SK-N-SH (cell line): ENCODE results near the gene CYFIP1. TPM values are rescaled to one million over a fixed set of nuclear protein-coding genes. Genes with fewer than 3 reads are reported as not detected.

Experiments
- CTCF ChIA-PET: fragments of 300-600, 350-600 bp; formaldehyde crosslinking; extraction: SDS; loops from one replicate; lab custom pipeline; 2021; lab: Yijun Ruan, JAX
- POLR2A ChIA-PET: fragments of 350-600 bp; sonication (Branson Sonifier 250); formaldehyde crosslinking; extraction: SDS; loops from one replicate; lab custom pipeline; 2020; ENCODE audit warnings: antibody characterized with exemption, inconsistent platforms; lab: Yijun Ruan, JAX
- DNase-seq: peaks from one replicate; pipeline ENCODE4 v3.0.0; 2012
- H2AFZ ChIP-seq: fragments of 200-600 bp; sonication (generic); 2 replicates; pipeline ENCODE4 v1.8.1; 2016; ENCODE audit warnings: antibody characterized with exemption, mild to moderate bottlenecking, low read depth
- H3F3A ChIP-seq: fragments of 200-600 bp; sonication (generic); replicated peaks from 2 replicates; pipeline ENCODE3; 2016; ENCODE audit warnings: antibody characterized with exemption, mild to moderate bottlenecking; ENCODE audit not compliant: insufficient read depth
- H3K27ac ChIP-seq, 2 experiments: fragments of 200-500 bp in 1 of 2; fragments of 200-600 bp in 1 of 2; sonication (Bioruptor generic) in 1 of 2; sonication (generic), shearing (Covaris generic) in 1 of 2; 2 replicates each; pipeline versions ENCODE4 v1.5.1 to v1.6.1; 2014 to 2016; ENCODE audit warnings: low read depth in 2 of 2, inconsistent platforms in 1 of 2, low read length in 1 of 2, mild to moderate bottlenecking in 1 of 2, mixed read lengths in 1 of 2
- H3K27me3 ChIP-seq: fragments of 200-600 bp; sonication (generic), shearing (Covaris generic); 2 replicates; pipeline ENCODE4 v1.6.1; 2016; ENCODE audit warnings: mixed run types; ENCODE audit not compliant: insufficient read depth
- H3K36me3 ChIP-seq, 2 experiments: fragments of 200-500 bp in 1 of 2; fragments of 200-600 bp in 1 of 2; sonication (Bioruptor generic) in 1 of 2; sonication (generic) in 1 of 2; replicated peaks in 1 of 2; 2 replicates each; pipeline versions ENCODE3 to v1.5.1; 2014 to 2016; ENCODE audit warnings: low read length in 1 of 2, mild to moderate bottlenecking in 1 of 2; ENCODE audit not compliant: insufficient read depth in 2 of 2, control insufficient read depth in 1 of 2
- H3K4me1 ChIP-seq, 2 experiments: fragments of 200-500 bp in 1 of 2; fragments of 200-600 bp in 1 of 2; sonication (Bioruptor generic) in 1 of 2; sonication (generic), shearing (Covaris generic) in 1 of 2; 2 replicates each; pipeline versions ENCODE4 v1.5.1 to v1.6.1; 2014 to 2016; ENCODE audit warnings: low read depth in 1 of 2, low read length in 1 of 2, mixed run types in 1 of 2; ENCODE audit not compliant: insufficient read depth in 2 of 2, control insufficient read depth in 1 of 2
- H3K4me2 ChIP-seq: fragments of 200-600 bp; sonication (generic), shearing (Covaris generic); 2 replicates; pipeline ENCODE4 v1.6.1; 2017; ENCODE audit warnings: mixed run types
- H3K4me3 ChIP-seq, 2 experiments: fragments of 200-500 bp in 1 of 2; fragments of 200-600 bp in 1 of 2; sonication (Bioruptor generic) in 1 of 2; sonication (generic), shearing (Covaris generic) in 1 of 2; 2 replicates each; pipeline versions ENCODE4 v1.5.1 to v1.8.1; 2014 to 2016; ENCODE audit warnings: low read depth in 2 of 2, inconsistent platforms in 1 of 2, low read length in 1 of 2, mild to moderate bottlenecking in 1 of 2, mixed read lengths in 1 of 2, moderate library complexity in 1 of 2
- H3K79me2 ChIP-seq: fragments of 200-600 bp; sonication (generic); 2 replicates; pipeline ENCODE4 v1.8.1; 2017; ENCODE audit warnings: mild to moderate bottlenecking; ENCODE audit not compliant: insufficient read depth
- H3K9ac ChIP-seq: fragments of 200-600 bp; sonication (generic); 2 replicates; pipeline ENCODE4 v1.6.1; 2017; ENCODE audit warnings: mixed run types
- H3K9me2 ChIP-seq: fragments of 200-600 bp; sonication (generic); 2 replicates; pipeline ENCODE4 v1.6.1; 2017; ENCODE audit warnings: mixed run types
- H3K9me3 ChIP-seq: fragments of 200-600 bp; sonication (generic); 2 replicates; pipeline ENCODE4 v1.6.1; 2017; ENCODE audit warnings: mixed run types, mild to moderate bottlenecking, moderate library complexity
- H4K20me1 ChIP-seq: fragments of 200-600 bp; sonication (generic); 2 replicates; pipeline ENCODE4 v1.6.1; 2017; ENCODE audit warnings: mild to moderate bottlenecking, mixed run types; ENCODE audit not compliant: insufficient read depth
- CHD2 ChIP-seq: fragments of 150-350 bp; IDR thresholded peaks from 2 replicates; pipeline ENCODE4 v1.6.1; 2018; ENCODE audit warnings: low read length; ENCODE audit not compliant: partially characterized antibody
- FOSL2 ChIP-seq: IDR thresholded peaks from 2 replicates; pipeline ENCODE4 v1.4.0; 2012; ENCODE audit warnings: low read depth, mild to moderate bottlenecking, moderate library complexity, borderline replicate concordance
- FOXM1 ChIP-seq: IDR thresholded peaks from 2 replicates; pipeline ENCODE4 v1.4.0; 2012; ENCODE audit warnings: low read depth, mild to moderate bottlenecking
- GATA2 ChIP-seq: sonication (generic); formaldehyde crosslinking; IDR thresholded peaks from 2 replicates; pipeline ENCODE4 v1.5.0; 2020; ENCODE audit warnings: mild to moderate bottlenecking, missing genetic modification reagents
- JUND ChIP-seq: IDR thresholded peaks from 2 replicates; pipeline ENCODE4 v1.4.0; 2012
- MAX ChIP-seq: IDR thresholded peaks from 2 replicates; pipeline ENCODE4 v1.4.0; 2012; ENCODE audit warnings: low read depth
- NFIC ChIP-seq: IDR thresholded peaks from 2 replicates; pipeline ENCODE4 v1.4.0; 2012; ENCODE audit warnings: borderline replicate concordance
- POLR2AphosphoS5 ChIP-seq: IDR thresholded peaks from 2 replicates; pipeline ENCODE4 v1.6.1; 2012; ENCODE audit warnings: low read depth, low read length
- RAD21 ChIP-seq: IDR thresholded peaks from 2 replicates; pipeline ENCODE4 v1.6.1; 2012; ENCODE audit warnings: mild to moderate bottlenecking, low read length
- RCOR1 ChIP-seq: fragments of 150-350 bp; IDR thresholded peaks from 2 replicates; pipeline ENCODE4 v1.6.1; 2017; ENCODE audit warnings: antibody characterized with exemption, low read length
- REST ChIP-seq: IDR thresholded peaks from 2 replicates; pipeline ENCODE4 v1.6.1; 2012; ENCODE audit warnings: mild to moderate bottlenecking, low read depth, low read length, moderate library complexity
- RFX5 ChIP-seq: IDR thresholded peaks from 2 replicates; pipeline ENCODE4 v1.6.1; 2012; ENCODE audit warnings: mild to moderate bottlenecking, improper control_type of control experiment, low read length
- SIN3A ChIP-seq: IDR thresholded peaks from 2 replicates; pipeline ENCODE4 v1.6.1; 2012; ENCODE audit warnings: low read depth, mild to moderate bottlenecking, low read length, moderate library complexity, borderline replicate concordance
- SMC3 ChIP-seq: IDR thresholded peaks from 2 replicates; pipeline ENCODE4 v1.6.1; 2012; ENCODE audit warnings: low read depth, low read length, improper control_type of control experiment
- TCF12 ChIP-seq: IDR thresholded peaks from 2 replicates; pipeline ENCODE4 v1.4.0; 2012
- TEAD4 ChIP-seq: IDR thresholded peaks from 2 replicates; pipeline ENCODE4 v1.4.0; 2012; ENCODE audit warnings: mild to moderate bottlenecking, borderline replicate concordance; ENCODE audit not compliant: insufficient read depth
- USF2 ChIP-seq: fragments of 150-350 bp; IDR thresholded peaks from 2 replicates; pipeline ENCODE4 v1.6.1; 2017; ENCODE audit warnings: antibody characterized with exemption, low read length, low read depth, borderline replicate concordance
- YY1 ChIP-seq: IDR thresholded peaks from 2 replicates; pipeline ENCODE4 v1.4.0; 2012; ENCODE audit warnings: low read depth, mild to moderate bottlenecking
- WGBS: methylation state at CpG from one replicate; pipeline ENCODE4 v1.1.6; 2017; ENCODE audit warnings: low lambda C conversion rate; 5-methylcytosine and 5-hydroxymethylcytosine counted together
- polyA plus RNA-seq, 3 experiments: library from polyadenylated mRNA; depleted of rRNA; stranded (reverse); fragments of >200 nt; gene quantifications; 2 replicates each; pipeline ENCODE4 v1.2.3, GENCODE V29; 2012

The CYFIP1 gene
- polyA plus RNA-seq, 1 of the 3 experiments (the other 2 are of a cell fraction): 53.4 TPM

GRCh38 chr15:22992024-22992326 lies 11.8 kb upstream of the CYFIP1 start:
- TF ChIP-seq USF2: no peak
- no peak for TF ChIP-seq TEAD4
- TF ChIP-seq YY1: no peak
- TF ChIP-seq POLR2AphosphoS5: no peak
- TF ChIP-seq TCF12: no peak
- TF ChIP-seq SMC3: no peak
- TF ChIP-seq MAX: no peak
- TF ChIP-seq CHD2: no peak
- DNase-seq: no peak
- Histone ChIP-seq H3K4me3 (no peak overlapping the region), H3K9ac (no peak overlapping the region), H4K20me1 (no peaks in the 10 kb centered on the region), H3K36me3 (peaks cover 0 to 8% of the 10 kb centered on the region in 2 experiments), H3K4me1 (no peaks in the 10 kb centered on the region), H3K9me3 (no peaks in the 10 kb centered on the region), H3K4me2 (no peak overlapping the region), H3F3A (no peaks in the 10 kb centered on the region), H2AFZ (no peak overlapping the region), H3K79me2 (no peaks in the 10 kb centered on the region), H3K27ac (no peak overlapping the region), H3K27me3 (no peaks in the 10 kb centered on the region), H3K9me2 (no peaks in the 10 kb centered on the region)
- POLR2A ChIA-PET: no interaction called here
- CTCF ChIA-PET: no interaction called here
- 91% methylated on average over 5 of the region's 5 CpGs for WGBS

GRCh38 chr15:22989576-22990477 lies 9.7 kb upstream of the CYFIP1 start:
- no peaks in the 10 kb centered on the region for H3K36me3 ChIP-seq
- no peaks in the 10 kb centered on the region for H4K20me1 ChIP-seq
- POLR2A ChIA-PET: no interaction called here
- 84% methylated on average over 7 of the region's 7 CpGs for WGBS
- H3K4me2 ChIP-seq: no peak overlapping the region
- DNase-seq: no peak
- CTCF ChIA-PET: no interaction called here
- no peak overlapping the region for H3K4me3 ChIP-seq
- H3F3A ChIP-seq: peaks cover 1% of the 10 kb centered on the region
- no peaks in the 10 kb centered on the region for H3K4me1 ChIP-seq
- H3K9ac ChIP-seq: no peak overlapping the region
- H2AFZ ChIP-seq: no peak overlapping the region
- TF ChIP-seq NFIC (no peak), RCOR1 (no peak), RAD21 (no peak), POLR2AphosphoS5 (no peak), RFX5 (no peak), GATA2 (CRISPR knock-in tag) (no peak), SIN3A (no peak), FOXM1 (no peak), FOSL2 (no peak), REST (no peak), JUND (no peak)
- TF ChIP-seq, all 33 proteins: peak for 0
- Histone ChIP-seq H3K27me3 (no peaks in the 10 kb centered on the region), H3K27ac (no peak overlapping the region), H3K9me3 (no peaks in the 10 kb centered on the region), H3K9me2 (no peaks in the 10 kb centered on the region), H3K79me2 (no peaks in the 10 kb centered on the region)
